Neural progenitor cell (in vitro differentiated cells): ENCODE results near the gene INPP5J. TPM values are rescaled to one million over a fixed set of nuclear protein-coding genes. Genes with fewer than 3 reads are reported as not detected.
"Not testable (repeated sequence)": the region's sequence is repeated elsewhere in the genome, so short reads cannot be mapped to it uniquely, and the experiment has no call there.

Experiments used
- DNase-seq: peaks from one replicate; pipeline ENCODE4 v3.0.0-alpha.2; 2016; ENCODE audit warnings: low spot score
- H2AFZ ChIP-seq: fragments of 200-600 bp; sonication (generic); replicated peaks from 2 replicates; pipeline ENCODE4 v1.6.1; 2016; ENCODE audit warnings: antibody characterized with exemption
- H3F3A ChIP-seq: fragments of 200-600 bp; sonication (generic); 2 replicates; pipeline ENCODE4 v1.6.1; 2016; ENCODE audit warnings: antibody characterized with exemption, low read depth
- H3K27ac ChIP-seq: fragments of 200-600 bp; sonication (generic); 2 replicates; pipeline ENCODE4 v1.5.1; 2016; ENCODE audit warnings: mild to moderate bottlenecking
- H3K27me3 ChIP-seq: fragments of 200-600 bp; sonication (generic); 2 replicates; pipeline ENCODE4 v1.6.1; 2016; ENCODE audit warnings: mild to moderate bottlenecking, moderate library complexity
- H3K36me3 ChIP-seq: fragments of 200-600 bp; sonication (generic); 2 replicates; pipeline ENCODE4 v1.5.1; 2016
- H3K4me1 ChIP-seq: fragments of 200-600 bp; sonication (generic); 2 replicates; pipeline ENCODE4 v1.6.1; 2016; ENCODE audit warnings: mixed run types
- H3K4me2 ChIP-seq: fragments of 200-600 bp; sonication (generic); 2 replicates; pipeline ENCODE4 v1.6.1; 2016
- H3K4me3 ChIP-seq: fragments of 200-600 bp; sonication (generic); 2 replicates; pipeline ENCODE4 v1.5.1; 2016
- H3K79me2 ChIP-seq: fragments of 200-600 bp; sonication (generic); 2 replicates; pipeline ENCODE4 v1.6.1; 2016; ENCODE audit warnings: low read depth
- H3K9ac ChIP-seq: fragments of 200-600 bp; sonication (generic); 2 replicates; pipeline ENCODE4 v1.6.1; 2016
- H3K9me3 ChIP-seq: fragments of 200-600 bp; sonication (generic); 2 replicates; pipeline ENCODE4 v1.5.1; 2016; ENCODE audit warnings: low read depth
- H4K20me1 ChIP-seq: fragments of 200-600 bp; sonication (generic); 2 replicates; pipeline ENCODE4 v1.6.1; 2016; ENCODE audit warnings: low read depth
- H3K27ac Mint-ChIP-seq: 3 replicates; pipeline ENCODE4 v1.8.0; 2021; ENCODE audit warnings: mixed read lengths
- H3K27me3 Mint-ChIP-seq: 2 replicates; pipeline ENCODE4 v1.8.0; 2022; ENCODE audit warnings: low read depth, mild to moderate bottlenecking, inconsistent platforms, moderate library complexity, mixed read lengths; ENCODE audit not compliant: insufficient read depth
- H3K36me3 Mint-ChIP-seq: 3 replicates; pipeline ENCODE4 v1.8.0; 2021; ENCODE audit warnings: mixed read lengths
- H3K4me1 Mint-ChIP-seq: 3 replicates; pipeline ENCODE4 v1.8.0; 2021; ENCODE audit warnings: mixed read lengths
- H3K4me3 Mint-ChIP-seq: 3 replicates; pipeline ENCODE4 v1.8.0; 2021; ENCODE audit warnings: mild to moderate bottlenecking, moderate library complexity, mixed read lengths
- H3K9me3 Mint-ChIP-seq: 3 replicates; pipeline ENCODE4 v1.8.0; 2020; ENCODE audit warnings: mixed read lengths
- EZH2 ChIP-seq: fragments of 200-600 bp; sonication (generic); IDR thresholded peaks from 2 replicates; pipeline ENCODE4 v1.6.1; 2017; ENCODE audit warnings: antibody characterized with exemption, mild to moderate bottlenecking, moderate library complexity
- EZH2phosphoT487 ChIP-seq: fragments of 200-600 bp; sonication (generic); IDR thresholded peaks from 2 replicates; pipeline ENCODE4 v1.6.1; 2017; ENCODE audit warnings: antibody characterized with exemption
- total RNA-seq: library from RNA; depleted of rRNA; stranded (reverse); fragments of >200 nt; gene quantifications from 2 replicates; pipeline ENCODE4 v1.2.3, GENCODE V29; 2015; ENCODE audit warnings: low replicate concordance
- TF ChIP-seq, protein P1 (sequence below): fragments of 200-600 bp; sonication (generic); IDR thresholded peaks from 2 replicates; pipeline ENCODE4 v1.5.1; 2017; ENCODE audit warnings: antibody characterized with exemption, mild to moderate bottlenecking

Gene INPP5J
- total RNA-seq, 1 donor from 2014 or later, result 1.5 TPM

DNA sequence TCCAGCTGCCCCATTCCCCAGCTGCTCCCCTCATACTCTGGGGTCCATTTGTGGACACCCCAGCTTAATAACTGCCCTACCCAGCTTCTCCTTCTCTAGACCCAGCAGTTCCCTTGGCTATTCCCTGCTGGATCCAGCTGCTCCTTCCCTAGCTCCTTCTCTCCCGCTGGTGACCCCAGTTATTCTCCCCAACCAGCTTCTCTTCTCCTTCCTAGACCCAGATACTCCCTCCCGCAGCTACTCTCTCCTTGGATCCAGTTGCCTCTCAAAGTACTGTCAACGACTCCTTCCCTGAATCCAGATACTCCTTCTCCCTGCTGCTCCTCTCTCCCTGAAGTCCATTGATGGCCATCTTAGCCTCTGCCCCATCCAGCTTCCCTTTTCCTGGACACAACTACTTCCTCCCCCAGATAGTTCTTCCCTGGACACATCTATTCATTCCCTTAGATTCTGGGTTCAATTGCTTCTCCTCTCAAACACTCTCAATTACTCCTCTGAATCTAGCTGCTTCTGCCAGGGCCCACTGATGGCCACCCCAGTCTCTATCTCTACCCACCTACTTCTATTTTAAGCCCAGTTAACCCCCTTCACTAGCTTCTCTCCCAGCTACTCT, 27.0 kb upstream of the INPP5J start:
- H3K36me3 Mint-ChIP-seq, result peaks cover 5% of the 10 kb centered on the region
- Histone ChIP-seq H3K79me2 (no peaks in the 10 kb centered on the region), H3K9ac (no peak overlapping the region), H3K36me3 (no peaks in the 10 kb centered on the region), H2AFZ (no peak overlapping the region), H3K27ac (no peak overlapping the region), H3K27me3 (no peaks in the 10 kb centered on the region), H3K4me2 (no peak overlapping the region), H4K20me1 (no peaks in the 10 kb centered on the region), H3F3A (no peaks in the 10 kb centered on the region), H3K4me3 (no peak overlapping the region), H3K9me3 (no peaks in the 10 kb centered on the region), H3K4me1 (peaks cover 3% of the 10 kb centered on the region)
- peaks cover 2% of the 10 kb centered on the region for H3K4me1 Mint-ChIP-seq
- no peak overlapping the region for H3K4me3 Mint-ChIP-seq
- H3K9me3 Mint-ChIP-seq, result no peaks in the 10 kb centered on the region
- TF ChIP-seq, protein P1, sequence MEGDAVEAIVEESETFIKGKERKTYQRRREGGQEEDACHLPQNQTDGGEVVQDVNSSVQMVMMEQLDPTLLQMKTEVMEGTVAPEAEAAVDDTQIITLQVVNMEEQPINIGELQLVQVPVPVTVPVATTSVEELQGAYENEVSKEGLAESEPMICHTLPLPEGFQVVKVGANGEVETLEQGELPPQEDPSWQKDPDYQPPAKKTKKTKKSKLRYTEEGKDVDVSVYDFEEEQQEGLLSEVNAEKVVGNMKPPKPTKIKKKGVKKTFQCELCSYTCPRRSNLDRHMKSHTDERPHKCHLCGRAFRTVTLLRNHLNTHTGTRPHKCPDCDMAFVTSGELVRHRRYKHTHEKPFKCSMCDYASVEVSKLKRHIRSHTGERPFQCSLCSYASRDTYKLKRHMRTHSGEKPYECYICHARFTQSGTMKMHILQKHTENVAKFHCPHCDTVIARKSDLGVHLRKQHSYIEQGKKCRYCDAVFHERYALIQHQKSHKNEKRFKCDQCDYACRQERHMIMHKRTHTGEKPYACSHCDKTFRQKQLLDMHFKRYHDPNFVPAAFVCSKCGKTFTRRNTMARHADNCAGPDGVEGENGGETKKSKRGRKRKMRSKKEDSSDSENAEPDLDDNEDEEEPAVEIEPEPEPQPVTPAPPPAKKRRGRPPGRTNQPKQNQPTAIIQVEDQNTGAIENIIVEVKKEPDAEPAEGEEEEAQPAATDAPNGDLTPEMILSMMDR, result no peak
- no peak for TF ChIP-seq EZH2phosphoT487
- no peak for TF ChIP-seq EZH2
- no peak overlapping the region for H3K27ac Mint-ChIP-seq
- peaks cover 2% of the 10 kb centered on the region for H3K27me3 Mint-ChIP-seq
- no peak for DNase-seq

DNA sequence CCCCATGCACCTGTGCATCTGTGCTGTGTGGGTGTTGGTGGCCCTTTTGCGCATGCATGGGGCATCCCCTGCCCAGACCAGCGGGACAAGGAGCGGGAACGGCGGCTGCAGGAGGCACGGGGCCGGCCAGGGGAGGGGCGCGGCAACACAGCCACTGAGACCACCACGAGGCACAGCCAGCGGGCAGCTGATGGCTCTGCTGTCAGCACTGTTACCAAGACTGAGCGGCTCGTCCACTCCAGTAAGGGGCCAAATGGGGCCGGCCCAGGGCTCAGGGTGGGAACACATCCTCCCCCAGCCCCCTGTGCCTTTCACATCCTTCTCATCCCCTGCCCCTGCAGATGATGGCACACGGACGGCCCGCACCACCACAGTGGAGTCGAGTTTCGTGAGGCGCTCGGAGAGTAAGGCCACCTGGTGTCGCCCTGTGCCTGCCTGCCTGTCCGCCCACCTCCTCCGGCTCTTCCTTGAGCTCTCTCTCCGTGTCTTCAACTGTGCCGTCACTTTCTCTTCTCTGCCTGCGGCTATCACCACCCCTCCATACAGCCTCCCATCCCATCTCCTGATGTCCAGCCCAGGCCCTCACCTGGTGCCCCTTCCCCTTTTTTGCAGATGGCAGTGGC, 26.0 kb upstream of the INPP5J start:
- Histone ChIP-seq H4K20me1 (no peaks in the 10 kb centered on the region), H3K9me3 (no peaks in the 10 kb centered on the region), H3K79me2 (no peaks in the 10 kb centered on the region), H3K27me3 (no peaks in the 10 kb centered on the region), H3K27ac (no peak overlapping the region), H3K4me2 (no peak overlapping the region), H2AFZ (no peak overlapping the region), H3F3A (no peaks in the 10 kb centered on the region), H3K4me1 (peaks cover 3% of the 10 kb centered on the region), H3K36me3 (no peaks in the 10 kb centered on the region), H3K9ac (no peak overlapping the region), H3K4me3 (no peak overlapping the region)
- Mint-ChIP-seq H3K9me3 (no peaks in the 10 kb centered on the region), H3K27ac (peak overlapping the region; percentile 13), H3K4me3 (no peak overlapping the region), H3K4me1 (peaks cover 2% of the 10 kb centered on the region), H3K27me3 (peaks cover 2% of the 10 kb centered on the region), H3K36me3 (peaks cover 5% of the 10 kb centered on the region)
- no peak for DNase-seq
- no peak for TF ChIP-seq EZH2
- TF ChIP-seq, protein P1, result no peak
- TF ChIP-seq EZH2phosphoT487, result no peak

DNA sequence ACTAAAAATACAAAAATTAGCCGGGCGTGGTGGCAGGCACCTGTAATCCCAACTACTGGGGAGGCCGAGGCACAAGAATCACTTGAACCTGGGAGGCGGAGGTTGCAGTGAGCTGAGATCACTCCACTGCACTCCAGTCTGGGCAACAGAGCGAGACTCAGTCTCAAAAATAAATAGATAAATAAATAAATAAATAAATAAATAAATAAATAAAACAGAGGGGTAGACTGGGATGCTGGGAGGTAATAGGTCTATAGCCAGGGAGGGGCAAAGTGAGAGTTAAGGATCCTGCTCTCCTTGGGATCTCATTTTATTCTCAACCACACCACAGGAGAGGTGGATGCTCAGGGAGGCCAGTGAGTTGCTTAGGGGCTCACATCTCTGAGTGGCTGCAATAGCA, 25.2 kb upstream of the INPP5J start:
- not testable (repeated sequence) for H3K9me3 Mint-ChIP-seq, H3K36me3 Mint-ChIP-seq, H3K36me3 ChIP-seq, H3K4me2 ChIP-seq, H3F3A ChIP-seq, H2AFZ ChIP-seq, H3K9me3 ChIP-seq, DNase-seq, H3K27me3 ChIP-seq, H3K79me2 ChIP-seq, H4K20me1 ChIP-seq, H3K4me1 Mint-ChIP-seq, H3K27ac ChIP-seq, H3K27ac Mint-ChIP-seq, H3K9ac ChIP-seq, H3K4me3 Mint-ChIP-seq, H3K27me3 Mint-ChIP-seq, H3K4me3 ChIP-seq, H3K4me1 ChIP-seq

DNA sequence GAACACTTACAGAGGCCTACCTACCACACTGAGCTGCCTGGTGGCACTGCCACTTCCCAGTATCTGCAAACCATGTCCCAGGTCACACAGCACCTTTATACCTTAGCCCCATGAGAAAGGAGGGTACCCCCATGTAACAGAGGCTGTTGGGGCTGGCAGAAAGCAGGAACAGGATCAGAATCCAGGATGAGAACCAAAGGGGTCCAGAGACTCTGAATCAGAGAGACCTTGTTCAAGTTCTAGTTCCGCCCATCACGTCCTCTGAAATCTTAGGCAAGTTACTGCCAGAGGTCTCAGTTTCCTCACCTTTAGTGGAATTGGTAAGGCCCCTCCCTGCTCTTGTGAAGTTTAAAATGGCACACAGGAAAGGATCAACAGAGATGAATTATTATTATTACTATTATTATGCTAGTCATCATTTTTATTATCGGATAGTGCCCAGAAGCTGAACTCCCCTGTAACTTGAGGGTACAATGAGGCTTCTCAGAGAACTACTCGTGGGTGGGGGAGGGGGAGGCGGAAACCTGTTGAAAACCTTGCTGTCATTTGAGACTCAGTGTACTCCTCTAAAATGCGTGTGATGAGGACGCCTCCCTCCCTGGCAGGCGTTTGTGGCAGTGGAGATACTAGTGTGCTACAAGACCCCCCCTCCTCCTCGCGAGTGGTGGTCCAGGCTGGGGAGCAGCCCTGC, 24.7 kb upstream of the INPP5J start:
- no peak overlapping the region for H3K9ac ChIP-seq
- no peak overlapping the region for H3K4me3 ChIP-seq
- no peaks in the 10 kb centered on the region for H3F3A ChIP-seq
- H3K36me3 ChIP-seq, result no peaks in the 10 kb centered on the region
- no peak for DNase-seq
- TF ChIP-seq EZH2phosphoT487 (no peak), EZH2 (no peak)
- TF ChIP-seq, protein P1, result no peak
- no peaks in the 10 kb centered on the region for H4K20me1 ChIP-seq
- no peaks in the 10 kb centered on the region for H3K27me3 ChIP-seq
- H2AFZ ChIP-seq, result no peak overlapping the region
- H3K4me2 ChIP-seq, result peak overlapping the region; percentile 31
- H3K9me3 ChIP-seq, result no peaks in the 10 kb centered on the region
- H3K4me3 Mint-ChIP-seq, result no peak overlapping the region
- peaks cover 2% of the 10 kb centered on the region for H3K4me1 Mint-ChIP-seq
- no peak overlapping the region for H3K27ac Mint-ChIP-seq
- H3K27ac ChIP-seq, result no peak overlapping the region
- no peaks in the 10 kb centered on the region for H3K9me3 Mint-ChIP-seq
- no peaks in the 10 kb centered on the region for H3K79me2 ChIP-seq
- H3K27me3 Mint-ChIP-seq, result peaks cover 2% of the 10 kb centered on the region
- H3K36me3 Mint-ChIP-seq, result peaks cover 5% of the 10 kb centered on the region
- peaks cover 3% of the 10 kb centered on the region for H3K4me1 ChIP-seq
